ENCODE results near the gene WSB2.
"Not testable (repeated sequence)": the region's sequence is repeated elsewhere in the genome, so short reads cannot be mapped to it uniquely, and the experiment has no call there.

WSB2 gene

DNA sequence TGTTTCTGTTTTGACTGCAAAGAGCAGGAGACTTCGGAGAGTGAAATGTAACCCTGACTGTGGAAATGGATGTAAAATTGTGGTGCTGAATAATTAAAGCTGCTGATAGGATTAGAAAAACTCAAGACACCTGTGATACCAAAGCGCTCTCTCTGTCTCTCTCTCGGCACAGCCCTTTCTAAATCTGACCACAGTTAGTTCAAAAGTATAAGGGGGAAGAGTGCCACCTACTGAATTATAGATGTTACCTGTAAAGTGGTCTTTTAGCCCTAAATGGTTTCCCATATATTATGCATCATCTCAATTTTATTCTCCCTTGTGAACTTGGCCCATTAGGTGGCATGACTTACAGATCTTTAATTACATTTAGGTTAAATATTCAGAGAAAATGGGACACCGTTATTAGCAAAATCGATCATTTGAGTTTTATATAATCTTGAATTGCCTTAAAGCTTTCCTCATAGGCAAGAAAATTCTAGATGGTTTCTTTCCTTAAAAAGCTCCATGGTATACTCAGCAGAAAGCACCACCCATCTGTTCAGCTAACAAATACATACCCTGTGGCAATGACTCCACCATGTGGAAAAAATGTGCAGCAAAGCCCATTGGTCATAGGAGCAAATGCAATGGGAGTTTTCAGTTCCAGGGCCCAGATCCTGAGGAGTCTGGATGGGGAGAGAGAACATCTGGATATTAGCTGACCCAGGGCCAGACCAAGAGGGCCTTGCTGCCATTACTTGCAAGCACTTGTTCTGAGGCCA lies 26.4 kb downstream of the WSB2 start:
- DNase-seq, result no peak

DNA sequence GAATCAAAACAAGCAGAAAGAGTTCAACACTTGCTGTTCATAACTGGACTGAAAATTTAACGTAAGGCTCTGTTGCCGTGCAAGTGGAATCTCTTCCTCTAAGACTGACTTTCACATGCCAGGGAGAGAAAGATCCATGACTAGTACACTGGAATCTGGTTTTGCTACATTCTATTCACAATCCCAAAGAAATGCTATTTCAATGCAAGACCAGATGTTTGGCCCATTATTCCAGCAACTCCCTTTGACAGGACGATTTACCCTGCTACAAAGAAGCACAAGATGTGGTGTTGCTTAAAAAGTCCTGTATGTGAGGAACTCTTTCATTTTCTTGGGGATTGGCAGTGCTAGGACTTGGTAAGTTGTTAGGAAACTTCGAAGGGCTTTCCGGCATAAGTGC lies 27.1 kb downstream of the WSB2 start:
- no peak for DNase-seq

DNA sequence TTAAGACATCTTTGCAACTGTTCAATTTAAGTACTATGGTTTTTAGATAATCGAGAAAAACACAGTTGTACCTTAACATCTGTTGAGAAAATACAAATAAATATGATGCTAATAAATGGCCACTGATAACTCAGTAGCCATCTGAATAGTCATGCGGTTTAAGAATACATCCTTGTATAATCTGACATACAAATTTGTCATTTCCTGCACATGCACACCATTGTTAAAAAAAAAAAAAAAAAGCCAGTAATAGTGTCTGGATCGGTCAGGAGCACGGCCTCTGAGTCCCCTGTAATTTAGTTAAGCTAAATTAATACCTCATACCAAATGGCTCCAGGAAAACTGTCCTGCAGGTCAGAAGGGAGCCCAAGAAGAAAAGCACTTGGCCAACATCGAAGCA lies 27.7 kb downstream of the WSB2 start:
- DNase-seq, result no peak

DNA sequence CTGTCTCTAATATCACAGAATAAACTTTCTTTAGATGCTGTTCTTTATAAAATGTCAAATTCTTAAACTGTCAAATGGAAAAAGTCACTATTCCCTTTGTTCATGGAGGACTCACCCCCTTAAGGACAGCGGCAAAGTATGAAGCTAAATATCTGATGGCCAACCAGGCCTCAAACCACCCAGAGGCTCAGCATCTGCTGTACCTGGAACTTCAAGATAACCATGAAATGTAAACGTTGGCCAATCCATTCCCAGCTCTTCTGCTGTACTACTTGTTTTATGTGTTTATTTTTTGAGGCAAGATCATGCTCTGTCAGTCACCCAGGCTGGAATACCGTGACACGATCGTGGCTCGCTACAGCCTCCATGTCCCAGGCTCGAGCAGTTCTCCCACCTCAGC lies 28.8 kb downstream of the WSB2 start:
- no peak for DNase-seq

DNA sequence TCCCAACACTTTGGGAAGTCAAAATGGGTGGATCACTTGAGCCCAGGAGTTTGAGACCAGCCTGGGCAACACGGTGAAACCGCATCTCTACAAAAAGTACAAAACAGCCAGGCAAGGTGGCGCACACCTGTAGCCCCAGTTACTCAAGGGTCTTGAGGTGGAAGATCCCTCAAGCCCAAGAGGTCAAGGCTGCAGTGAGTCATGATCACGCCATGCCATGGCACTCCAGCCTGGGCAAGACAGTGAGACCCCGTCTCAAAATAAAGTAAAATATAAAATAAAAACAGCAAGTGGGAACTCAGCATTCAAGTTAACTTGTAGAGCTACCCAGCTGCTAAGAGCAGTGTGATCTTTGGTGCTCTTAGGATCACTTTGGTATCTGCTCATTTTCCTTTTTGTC lies 31.8 kb downstream of the WSB2 start:
- DNase-seq, result no peak

DNA sequence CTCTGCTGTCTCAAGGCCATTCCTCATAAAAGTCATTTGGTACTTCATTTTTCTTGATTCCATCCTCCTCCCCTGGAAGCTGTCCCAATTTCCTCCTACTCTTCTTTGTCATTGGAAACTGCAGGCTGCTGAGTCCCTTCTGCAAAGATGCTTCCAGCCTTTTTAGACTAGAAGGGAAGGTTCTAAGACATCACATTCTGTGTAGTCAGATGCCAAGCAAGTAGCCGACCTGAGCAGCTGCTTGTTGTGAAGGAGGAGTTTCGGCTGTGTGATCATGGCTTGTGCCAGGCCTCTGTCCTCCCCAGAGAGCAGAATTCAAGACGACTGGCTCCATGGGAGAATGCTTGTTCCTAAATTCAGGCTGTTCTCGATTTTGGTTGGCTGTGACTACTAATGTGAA lies 35.8 kb downstream of the WSB2 start:
- no peak for DNase-seq

DNA sequence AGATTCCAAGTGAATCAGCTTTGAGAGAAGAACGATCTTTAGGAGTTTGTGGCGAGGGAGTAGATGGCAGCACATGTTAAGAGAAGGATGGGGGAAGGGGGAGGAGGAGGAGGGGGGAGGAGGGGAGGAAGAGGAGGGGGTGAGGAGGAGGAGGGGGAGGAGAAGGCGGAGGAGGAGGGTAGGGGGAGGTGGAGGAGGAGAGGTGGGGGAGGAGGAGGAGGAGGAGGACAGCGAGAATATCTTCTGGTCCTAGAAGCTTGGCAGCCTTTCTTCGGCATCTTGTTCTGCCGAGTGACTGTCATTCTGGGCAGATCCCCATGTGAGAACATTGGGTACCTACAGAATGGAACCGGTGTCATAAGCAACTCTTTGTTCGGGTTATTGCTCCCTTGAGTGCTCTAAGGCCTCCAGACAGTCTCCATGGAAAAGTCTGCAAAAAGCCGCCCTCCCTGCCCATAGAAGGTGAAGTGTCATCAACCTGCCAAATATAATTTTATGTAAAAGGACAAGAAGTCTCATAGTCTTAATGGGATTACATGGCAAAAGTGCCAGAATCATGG lies 37.6 kb downstream of the WSB2 start:
- DNase-seq, result no peak

DNA sequence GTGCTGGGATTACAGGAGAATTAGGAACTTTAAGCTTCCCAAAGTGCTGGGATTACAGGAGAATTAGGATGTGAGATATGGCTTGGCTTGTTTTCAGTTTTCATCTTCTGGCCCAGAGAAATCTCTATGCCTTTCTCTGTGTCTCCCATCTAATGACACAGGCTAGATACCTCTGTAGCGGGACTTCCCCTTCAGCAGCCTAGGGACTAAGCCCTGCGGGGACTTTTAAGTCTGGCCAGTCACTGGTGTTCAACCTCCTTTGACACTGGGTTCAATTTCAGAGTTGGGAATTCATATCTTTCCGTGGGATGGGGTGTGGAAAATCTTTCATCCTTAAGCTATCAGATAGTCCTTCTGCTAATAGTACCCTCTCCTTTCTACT lies 38.3 kb downstream of the WSB2 start:
- no peak for DNase-seq

DNA sequence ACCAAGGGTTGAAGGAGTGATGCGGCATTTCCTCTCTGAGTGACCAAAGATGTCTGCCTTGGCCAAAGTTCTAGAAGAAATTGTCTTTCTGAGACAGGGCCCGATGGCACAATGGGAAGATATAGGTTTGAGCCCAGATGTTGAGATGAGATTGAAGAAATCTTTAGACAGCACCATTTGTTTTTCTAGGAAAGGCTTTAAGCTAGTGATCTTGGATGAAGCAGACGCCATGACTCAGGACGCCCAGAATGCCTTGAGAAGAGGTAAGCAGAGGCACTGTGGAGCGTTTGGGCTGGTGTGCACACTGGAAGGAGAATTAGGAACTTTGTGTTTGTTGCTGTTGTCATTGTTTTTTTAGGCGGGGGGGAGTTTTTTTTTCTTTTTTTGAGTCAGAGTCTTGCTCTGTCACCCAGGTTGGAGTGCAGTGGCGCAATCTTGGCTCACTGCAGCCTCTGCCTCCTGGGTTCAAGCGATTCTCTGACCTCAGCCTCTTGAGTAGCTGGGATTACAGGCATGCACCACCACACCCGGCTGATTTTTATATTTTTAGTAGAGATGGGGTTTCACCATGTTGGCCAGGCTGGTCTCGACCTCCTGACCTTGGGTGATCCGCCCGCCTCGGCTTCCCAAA lies 38.8 kb downstream of the WSB2 start:
- not testable (repeated sequence) for DNase-seq

DNA sequence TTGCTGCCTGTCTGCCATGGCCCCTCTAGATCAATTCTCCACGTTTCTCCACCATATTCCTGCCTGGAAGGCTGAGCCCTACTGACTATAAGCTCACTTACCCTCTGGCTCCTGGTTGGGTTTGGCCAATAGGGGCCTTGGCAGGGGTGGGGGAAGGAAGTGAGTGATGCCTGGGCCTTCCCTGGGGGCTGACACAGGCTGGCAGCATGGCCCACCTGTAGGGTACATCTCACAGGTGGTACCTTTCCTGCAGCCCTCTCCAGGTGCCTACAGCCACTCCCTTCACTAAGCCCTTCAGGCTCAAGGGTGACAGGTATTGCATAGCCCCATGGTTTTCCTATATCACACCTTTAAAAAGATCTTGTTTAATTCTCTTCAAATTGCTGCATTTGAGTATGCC lies 40.9 kb downstream of the WSB2 start:
- DNase-seq, result no peak

DNA sequence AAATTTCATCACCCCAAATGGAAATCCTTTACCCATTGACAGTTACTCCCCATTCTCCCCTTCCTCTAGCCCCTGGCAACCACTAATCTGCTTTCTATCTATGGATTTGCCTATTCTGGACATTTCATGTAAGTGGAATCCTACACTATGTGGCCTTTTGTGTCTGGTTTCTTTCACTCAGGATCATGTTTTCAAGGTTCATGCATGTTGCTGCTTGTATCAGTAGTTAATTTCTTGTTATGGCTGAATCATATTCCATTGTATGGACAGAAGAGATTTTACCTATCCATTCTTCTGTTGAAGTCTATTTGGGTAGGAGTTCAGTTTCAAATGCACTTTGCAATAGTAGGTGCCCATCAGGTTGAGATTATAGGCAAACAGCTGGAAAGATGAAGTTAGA lies 43.1 kb downstream of the WSB2 start:
- DNase-seq, result no peak

DNA sequence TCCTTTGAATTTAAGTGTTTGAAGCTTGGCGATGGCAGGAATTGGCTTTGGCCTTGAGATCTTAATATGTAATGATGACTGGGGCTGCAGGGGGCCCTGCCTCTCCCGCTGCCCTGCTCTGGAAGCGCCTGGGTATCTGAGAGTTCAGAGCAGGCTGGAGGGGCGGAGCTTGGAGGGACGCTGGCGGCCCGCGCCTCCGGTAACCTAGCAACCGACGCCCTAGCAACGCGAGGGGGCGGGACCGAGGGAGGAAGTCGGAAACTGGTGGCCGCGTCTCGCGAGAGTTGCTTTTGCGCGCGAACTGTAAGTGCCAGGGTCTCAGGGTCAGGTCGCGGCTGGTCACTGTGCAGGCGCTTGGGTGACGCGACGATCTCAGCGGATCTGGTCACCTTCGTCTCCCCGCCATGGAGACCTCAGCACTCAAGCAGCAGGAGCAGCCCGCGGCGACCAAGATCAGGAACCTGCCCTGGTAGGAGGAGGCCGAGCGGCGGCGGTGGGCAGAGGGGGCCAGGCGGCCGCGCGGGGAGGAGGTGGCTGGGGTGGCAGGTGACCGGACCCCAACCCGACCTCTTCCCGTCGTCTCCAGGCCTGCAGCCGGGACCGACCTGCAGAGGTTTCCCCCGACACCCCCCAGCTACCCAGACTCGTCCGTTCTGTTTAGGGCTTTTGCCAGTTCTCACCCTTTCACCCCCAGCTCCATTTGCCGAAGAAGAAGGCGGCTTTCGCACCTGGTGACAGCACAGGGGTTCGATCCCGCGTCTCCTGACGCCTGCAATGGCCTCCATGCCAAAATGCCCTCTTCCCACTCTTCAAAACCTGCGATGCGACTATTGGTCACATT lies 44.3 kb downstream of the WSB2 start, which contains the start of gene RFC5:
TSS of gene RFC5 (plus strand) at position 280 of the 841 bp plus-strand sequence. CDS start at position 405, 125 bp downstream.
- peak; percentile 95 to 99 for DNase-seq

DNA sequence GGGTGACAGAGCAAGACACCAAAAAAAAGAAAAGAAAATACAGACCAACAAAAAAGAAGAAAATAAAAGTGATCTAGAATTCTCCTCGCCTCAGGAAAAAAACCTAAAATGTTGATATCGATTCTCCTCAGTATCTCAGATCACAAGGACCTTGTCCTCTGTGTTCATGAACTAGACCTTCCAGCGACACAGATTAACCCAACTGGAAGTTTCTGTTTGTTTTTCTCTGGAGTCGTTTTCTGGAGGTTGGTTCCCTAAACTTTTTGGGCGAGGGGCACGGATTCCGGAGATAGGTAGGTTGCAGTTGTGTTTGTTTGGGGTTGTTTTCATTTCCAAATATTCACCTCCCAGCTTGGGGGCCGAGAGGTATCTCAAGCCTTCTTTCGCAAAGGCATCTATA lies 45.0 kb downstream of the WSB2 start:
- peak in 1 of 2 donors; percentile 2 for DNase-seq

DNA sequence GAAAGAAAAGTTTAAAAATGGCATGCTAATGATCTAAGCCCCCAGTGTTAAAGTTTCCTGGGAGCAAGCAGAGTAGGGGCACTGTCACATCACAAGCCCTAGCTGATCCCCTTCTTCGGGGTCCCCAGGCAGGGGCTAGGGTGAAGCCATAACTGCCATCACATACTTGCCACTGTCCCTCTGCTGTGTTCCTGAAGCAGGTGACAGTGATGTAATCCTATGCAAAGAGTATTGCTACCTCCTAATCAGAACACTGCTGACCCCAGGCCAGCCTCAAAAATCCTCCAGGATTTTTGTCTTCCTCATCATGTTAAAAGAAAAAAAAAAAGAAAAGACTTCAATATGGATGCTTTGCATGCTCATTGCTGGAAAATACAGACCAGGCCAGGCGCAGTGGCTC lies 45.7 kb downstream of the WSB2 start:
- no peak for DNase-seq

DNA sequence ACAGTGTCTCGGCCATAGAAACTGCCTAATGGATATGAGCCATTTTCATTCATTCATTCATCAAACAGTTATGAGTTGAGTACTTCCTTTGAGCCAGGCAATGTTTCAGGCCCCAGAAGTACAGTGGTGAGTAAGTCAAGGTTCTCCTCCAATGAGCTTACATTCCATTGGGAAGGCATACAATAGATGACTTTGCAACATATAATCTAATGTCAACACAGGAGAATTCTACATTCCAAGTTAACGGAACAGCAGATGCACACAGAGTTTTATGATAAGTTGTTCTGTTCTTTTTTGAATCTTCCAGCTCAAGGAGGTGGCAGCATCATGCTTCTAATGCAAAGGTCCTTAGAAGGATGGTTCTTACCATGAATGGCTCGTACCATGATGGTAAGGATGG lies 47.7 kb downstream of the WSB2 start:
- no peak for DNase-seq

DNA sequence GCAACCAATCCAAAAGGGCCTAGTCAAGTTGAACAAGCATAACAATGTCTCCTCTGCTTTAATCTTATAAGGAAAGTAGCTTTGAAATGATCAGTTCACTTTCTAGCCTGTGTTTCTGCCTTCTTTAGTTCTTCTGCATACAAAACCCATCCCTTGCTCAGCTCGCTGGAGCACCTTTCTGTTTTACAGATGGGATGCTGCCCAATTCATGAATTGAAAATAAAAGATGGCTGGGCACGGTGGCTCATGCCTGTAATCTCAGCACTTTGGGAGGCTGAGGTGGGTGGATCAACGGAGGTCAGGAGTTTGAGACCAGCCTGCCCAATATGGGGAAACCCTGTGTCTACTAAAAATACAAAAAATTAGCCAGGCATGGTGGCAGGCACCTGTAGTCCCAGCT lies 49.0 kb downstream of the WSB2 start:
- no peak for DNase-seq

DNA sequence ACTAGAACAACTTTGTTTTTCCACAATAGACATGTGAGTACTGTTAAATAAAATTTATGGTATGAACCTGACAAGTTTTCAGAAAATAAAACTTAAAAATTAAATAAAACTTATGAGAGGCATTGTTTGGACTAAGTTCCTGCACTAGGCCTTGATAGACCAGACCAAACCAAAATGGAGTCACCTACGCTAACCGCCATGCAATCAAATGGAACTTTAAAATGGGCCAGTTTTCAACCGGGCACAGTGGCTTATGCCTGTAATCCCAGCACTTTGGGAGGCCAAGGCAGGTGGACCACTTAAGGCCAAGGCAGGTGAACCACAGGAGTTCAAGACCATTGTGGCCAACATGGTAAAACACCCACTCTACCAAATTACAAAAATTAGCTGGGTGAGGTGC lies 49.6 kb downstream of the WSB2 start:
- no peak for DNase-seq

DNA sequence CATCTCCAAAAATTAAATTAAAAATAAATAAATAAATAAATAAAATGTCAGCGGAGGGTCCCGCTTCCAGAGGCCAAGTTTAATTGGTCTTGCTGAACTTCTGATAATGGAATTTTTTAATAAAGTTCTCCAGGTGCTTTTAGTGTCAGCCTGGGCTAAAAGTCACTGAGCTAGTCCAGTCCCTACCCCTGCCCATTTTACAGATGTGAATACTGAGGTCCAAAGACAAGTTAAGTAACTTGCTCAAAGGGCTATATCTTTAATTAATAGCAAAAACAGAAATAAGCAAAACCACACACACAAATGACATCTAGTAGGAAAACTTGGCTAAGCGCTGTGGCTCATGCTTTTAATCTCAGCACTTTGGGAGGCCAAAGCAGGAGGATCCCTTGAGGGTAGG lies 50.1 kb downstream of the WSB2 start:
- no peak for DNase-seq

DNA sequence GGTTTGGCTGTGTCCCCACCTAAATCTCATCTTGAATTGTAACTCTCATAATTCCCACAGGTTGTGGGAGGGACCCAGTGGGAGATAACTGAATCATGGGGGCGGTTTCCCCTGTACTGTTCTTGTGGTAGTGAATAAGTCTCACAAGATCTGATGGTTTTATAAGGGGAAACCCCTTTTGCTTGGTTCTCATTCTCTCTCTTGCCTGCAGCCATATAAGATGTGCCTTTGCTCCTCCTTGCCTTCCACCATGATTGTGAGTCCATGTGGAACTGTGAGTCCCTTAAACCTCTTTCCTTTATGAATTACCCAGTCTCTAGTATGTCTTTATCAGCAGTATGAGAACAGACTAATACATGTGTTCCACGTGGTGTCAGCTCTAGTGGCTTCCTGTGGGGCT lies 61.2 kb downstream of the WSB2 start:
- DNase-seq, result peak; percentile 2 to 13

DNA sequence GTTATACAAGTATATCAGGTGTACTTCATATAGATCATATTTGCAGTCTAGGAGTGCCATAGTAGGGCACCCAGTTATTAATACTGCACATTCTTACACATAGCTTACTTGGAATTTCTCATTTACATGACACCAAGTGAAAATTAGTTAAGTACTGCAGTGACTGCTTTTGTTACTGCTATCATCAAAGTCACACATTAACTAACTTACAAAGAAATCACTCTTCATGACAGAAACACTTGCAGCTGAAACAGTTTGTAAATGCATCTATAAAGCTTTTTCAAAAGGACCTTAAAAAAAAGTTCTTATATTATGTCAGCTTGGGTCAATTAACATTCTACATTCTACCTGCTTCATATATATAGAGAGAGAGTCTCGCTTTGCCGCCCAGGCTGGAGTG lies 62.3 kb downstream of the WSB2 start:
- DNase-seq, result no peak

DNA sequence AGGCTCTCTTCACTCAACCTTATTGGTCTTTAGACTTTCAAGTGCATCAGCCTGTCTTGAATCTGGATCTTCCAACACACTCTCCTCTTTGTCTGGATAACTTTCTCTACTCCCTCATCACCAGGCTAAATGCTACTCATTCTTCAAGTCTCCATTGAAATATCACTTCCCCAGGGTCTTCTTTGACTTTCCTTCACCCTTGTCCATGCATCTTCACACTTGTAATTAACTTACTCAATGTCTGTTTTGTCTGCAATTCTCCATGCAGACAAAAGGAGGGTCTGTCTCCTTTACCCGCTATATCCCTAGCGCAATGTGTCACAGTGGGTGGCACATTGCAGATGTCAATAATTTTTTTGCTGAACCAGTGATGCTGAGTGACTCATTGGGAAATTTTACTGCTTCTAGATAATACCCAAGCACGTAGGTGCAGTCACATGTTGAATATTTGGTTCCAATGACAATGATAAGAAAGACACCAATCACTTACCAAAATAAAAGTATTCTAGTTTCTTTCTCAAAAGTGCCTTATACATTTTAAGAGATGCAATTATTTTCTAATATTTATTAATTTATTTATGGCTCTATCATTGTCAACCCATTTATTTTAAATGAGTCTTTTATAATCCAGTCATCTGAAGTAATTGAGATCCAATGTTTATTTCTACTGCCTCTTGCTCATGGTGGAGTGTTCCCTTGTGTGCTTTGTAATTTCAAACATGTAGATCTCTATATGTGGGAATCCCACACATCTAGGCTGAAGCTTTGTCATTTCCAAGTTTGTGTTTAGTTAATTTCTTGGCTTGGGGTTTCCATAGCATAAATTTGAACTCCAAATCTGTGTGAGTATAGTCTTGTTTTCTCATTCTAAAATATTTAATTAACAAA lies 66.2 kb downstream of the WSB2 start:
- DNase-seq, result peak in 1 of 2 donors; percentile 13

DNA sequence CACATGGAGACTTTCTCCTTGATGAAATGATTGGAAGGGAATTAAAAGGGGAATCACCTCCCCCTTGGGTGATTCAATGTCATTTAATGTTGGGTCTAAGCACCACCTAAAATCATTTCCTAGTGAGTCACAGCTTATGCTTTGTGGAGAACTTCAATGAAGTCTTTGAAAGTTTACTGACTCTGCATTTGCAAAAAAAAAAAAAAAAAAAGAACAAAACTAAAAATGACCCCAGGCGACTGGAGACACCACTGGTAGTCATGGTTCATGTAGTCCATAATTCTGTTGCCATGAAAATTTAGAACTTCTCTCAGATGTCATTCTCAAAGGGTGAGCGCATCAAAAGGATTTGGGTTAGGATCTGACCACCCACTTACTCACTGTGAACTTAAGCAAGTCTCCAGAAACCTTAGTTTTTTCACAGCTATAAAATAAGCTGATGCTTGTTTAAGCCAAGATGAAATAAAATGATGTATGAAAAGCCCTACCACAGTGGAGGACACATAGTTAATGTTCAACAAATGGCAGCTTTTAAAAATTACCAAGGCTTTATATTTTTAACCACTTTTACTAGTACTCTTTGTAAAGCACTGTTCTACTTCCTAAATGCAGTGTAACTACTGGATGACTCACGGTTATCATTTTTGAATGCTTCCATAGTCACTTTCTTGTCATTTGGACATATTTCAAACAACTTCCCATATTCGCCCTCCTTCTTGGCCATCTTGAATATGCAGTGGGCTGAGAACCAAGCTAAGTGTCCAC lies 74.1 kb downstream of the WSB2 start:
- DNase-seq, result peak; percentile 2 to 15

Data from inflammatory macrophage treated with lipopolysaccharide for 1 hour (primary cell).